SH-SY5Y (cell line): Measurements from ENCODE around the gene MCF2L2.

ENCODE experiments used
- GATA2 ChIP-seq: IDR thresholded peaks from 2 replicates; pipeline ENCODE4 v1.6.1; 2011; ENCODE audit warnings: mild to moderate bottlenecking, low read depth, low read length
- GATA3 ChIP-seq: IDR thresholded peaks from 2 replicates; pipeline ENCODE4 v1.6.1; 2011; ENCODE audit warnings: low read depth, mild to moderate bottlenecking, low read length, moderate library complexity

DNA sequence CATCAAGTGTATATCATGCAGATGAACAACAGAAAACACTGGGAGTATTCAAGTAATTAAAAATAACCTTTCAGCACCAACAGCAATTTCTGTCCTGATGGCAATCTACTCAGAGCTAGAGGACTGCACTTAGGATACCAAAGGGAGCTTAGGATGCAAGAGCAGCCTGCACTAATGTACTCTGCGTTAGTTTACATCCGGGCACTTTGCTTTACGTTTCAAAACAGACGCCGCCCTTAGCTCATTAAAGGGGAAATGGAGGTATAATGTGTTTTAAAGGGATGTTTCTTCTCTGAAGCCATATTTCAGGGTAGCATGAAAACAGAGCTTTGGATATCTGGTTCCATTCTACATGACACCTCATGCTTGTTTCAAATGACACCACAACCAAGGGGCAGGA, 189.4 kb downstream of the MCF2L2 start:
- TF ChIP-seq GATA2 (no peak), GATA3 (no peak)
